Hepatocyte (in vitro differentiated cells): ENCODE data around the gene NOS3. TPM values are rescaled to one million over a fixed set of nuclear protein-coding genes. Genes with fewer than 3 reads are reported as not detected.

Experiments used
- DNase-seq: peaks from one replicate; pipeline ENCODE4 v3.0.0-alpha.2; 2016; ENCODE audit warnings: low spot score
- H2AFZ ChIP-seq: fragments of 200-600 bp; sonication (generic); 2 replicates; pipeline ENCODE4 v1.6.0; 2016; ENCODE audit warnings: antibody characterized with exemption, mild to moderate bottlenecking
- H3K27ac ChIP-seq: fragments of 200-600 bp; sonication (generic); 2 replicates; pipeline ENCODE4 v1.5.1; 2016; ENCODE audit warnings: mild to moderate bottlenecking
- H3K27me3 ChIP-seq: fragments of 200-600 bp; sonication (generic); 2 replicates; pipeline ENCODE4 v1.6.1; 2016
- H3K36me3 ChIP-seq: fragments of 200-600 bp; sonication (generic); replicated peaks from 2 replicates; pipeline ENCODE4 v1.5.1; 2016; ENCODE audit warnings: low read depth; ENCODE audit not compliant: insufficient read depth
- H3K4me1 ChIP-seq: fragments of 200-600 bp; sonication (generic); 2 replicates; pipeline ENCODE4 v1.5.1; 2016; ENCODE audit warnings: mild to moderate bottlenecking, moderate library complexity; ENCODE audit not compliant: insufficient read depth
- H3K4me2 ChIP-seq: fragments of 200-600 bp; sonication (generic); 2 replicates; pipeline ENCODE4 v1.6.0; 2016
- H3K4me3 ChIP-seq: fragments of 200-600 bp; sonication (generic); 2 replicates; pipeline ENCODE4 v1.5.1; 2016; ENCODE audit warnings: mild to moderate bottlenecking
- H3K79me2 ChIP-seq: fragments of 200-600 bp; sonication (generic); 2 replicates; pipeline ENCODE4 v1.6.0; 2017; ENCODE audit warnings: mild to moderate bottlenecking
- H3K9me2 ChIP-seq: fragments of 200-600 bp; sonication (generic); replicated peaks from 2 replicates; pipeline ENCODE4 v1.6.0; 2017; ENCODE audit warnings: mild to moderate bottlenecking; ENCODE audit not compliant: insufficient read depth
- H3K9me3 ChIP-seq: fragments of 200-600 bp; sonication (generic); 2 replicates; pipeline ENCODE4 v1.5.1; 2016; ENCODE audit warnings: low read depth, mild to moderate bottlenecking
- H4K20me1 ChIP-seq: fragments of 200-600 bp; sonication (generic); 2 replicates; pipeline ENCODE4 v1.6.0; 2016; ENCODE audit warnings: mild to moderate bottlenecking; ENCODE audit not compliant: insufficient read depth, poor library complexity, severe bottlenecking
- CTCF ChIP-seq: fragments of 200-600 bp; sonication (generic); IDR thresholded peaks from 2 replicates; pipeline ENCODE4 v1.5.1; 2016; ENCODE audit warnings: antibody characterized with exemption, mild to moderate bottlenecking; ENCODE audit not compliant: poor library complexity
- EZH2 ChIP-seq: fragments of 200-600 bp; sonication (generic); IDR thresholded peaks from 2 replicates; pipeline ENCODE4 v1.6.1; 2016; ENCODE audit warnings: antibody characterized with exemption, mild to moderate bottlenecking, borderline replicate concordance
- EZH2phosphoT487 ChIP-seq: fragments of 200-600 bp; sonication (generic); IDR thresholded peaks from one replicate; pipeline ENCODE4 v1.6.1; 2018; ENCODE audit warnings: antibody characterized with exemption, mild to moderate bottlenecking, low read depth, moderate library complexity; ENCODE audit not compliant: unreplicated experiment, severe bottlenecking
- WGBS: methylation state at CpG from one replicate; pipeline ENCODE4 v1.1.6; 2016; ENCODE audit warnings: low lambda C conversion rate; ENCODE audit errors: missing lambda C conversion rate; 5-methylcytosine and 5-hydroxymethylcytosine counted together
- polyA plus RNA-seq: library from polyadenylated mRNA; unstranded; fragments of >200 nt; fragmentation: Nextera tagmentation; extraction: Ambion mirVana; gene quantifications from 2 replicates; pipeline ENCODE4 v1.2.1, GENCODE V29; 2016
- total RNA-seq: library from RNA; depleted of rRNA; stranded (reverse); fragments of >200 nt; gene quantifications from 2 replicates; pipeline ENCODE4 v1.2.3, GENCODE V29; 2014

The NOS3 gene
- total and polyA plus RNA-seq, 2 experiments from 2014 or later, result 9.8 to 17.4 TPM

- peak overlapping the region; percentile 94 for H3K4me3 ChIP-seq
- WGBS, result 7% methylated on average over 46 of the region's 46 CpGs
- no peaks in the 10 kb centered on the region for H3K9me2 ChIP-seq
- no peak for TF ChIP-seq EZH2
- no peak for TF ChIP-seq CTCF
- TF ChIP-seq EZH2phosphoT487, result no peak
- peaks cover 12% of the 10 kb centered on the region for H4K20me1 ChIP-seq
- H3K79me2 ChIP-seq, result peaks cover 31% of the 10 kb centered on the region
- no peaks in the 10 kb centered on the region for H3K9me3 ChIP-seq
- peak overlapping the region; percentile 88 for H3K4me2 ChIP-seq
- H2AFZ ChIP-seq, result peak overlapping the region; percentile 41
- H3K27ac ChIP-seq, result peak overlapping the region; percentile 97
- no peaks in the 10 kb centered on the region for H3K36me3 ChIP-seq
- H3K4me1 ChIP-seq, result peaks cover 40% of the 10 kb centered on the region
- H3K27me3 ChIP-seq, result no peaks in the 10 kb centered on the region
- DNase-seq, result peak; percentile 99
These were observed 67.4 kb downstream of the NOS3 start for GRCh38 chr7:151057989-151058780.

GRCh38 chr7:151058781-151059366, 68.1 kb downstream of the NOS3 start:
- Histone ChIP-seq H3K79me2 (peaks cover 37% of the 10 kb centered on the region), H3K4me1 (peaks cover 44% of the 10 kb centered on the region), H3K4me2 (peak overlapping the region; percentile 88), H3K27ac (peak overlapping the region; percentile 97), H3K4me3 (peak overlapping the region; percentile 94), H3K9me3 (no peaks in the 10 kb centered on the region), H3K36me3 (no peaks in the 10 kb centered on the region), H4K20me1 (peaks cover 17% of the 10 kb centered on the region), H3K27me3 (no peaks in the 10 kb centered on the region), H3K9me2 (no peaks in the 10 kb centered on the region), H2AFZ (peak overlapping the region; percentile 50)
- DNase-seq, result peak; percentile 34
- WGBS, result 21% methylated on average over 18 of the region's 18 CpGs
- TF ChIP-seq EZH2phosphoT487, result no peak
- no peak for TF ChIP-seq EZH2
- no peak for TF ChIP-seq CTCF

- peak; percentile 90 for DNase-seq
- no peaks in the 10 kb centered on the region for H3K36me3 ChIP-seq
- H3K79me2 ChIP-seq, result peaks cover 44% of the 10 kb centered on the region
- peak within 1 kb of the TSS; percentile 50 for H2AFZ ChIP-seq
- no peaks in the 10 kb centered on the region for H3K9me2 ChIP-seq
- H3K4me1 ChIP-seq, result peaks cover 44% of the 10 kb centered on the region
- peak within 1 kb of the TSS; percentile 88 for H3K4me2 ChIP-seq
- WGBS, result 0% methylated on average over 2 of the region's 75 CpGs
- TF ChIP-seq EZH2 (no peak), CTCF (peak; percentile 60)
- no peaks in the 10 kb centered on the region for H3K27me3 ChIP-seq
- H4K20me1 ChIP-seq, result peaks cover 24% of the 10 kb centered on the region
- H3K9me3 ChIP-seq, result no peaks in the 10 kb centered on the region
- H3K27ac ChIP-seq, result peak within 1 kb of the TSS; percentile 97
- peak within 1 kb of the TSS; percentile 94 for H3K4me3 ChIP-seq
These were observed 68.7 kb downstream of the NOS3 start, which contains the start of gene SLC4A2 for GRCh38 chr7:151059367-151060112. SLC4A2 (plus strand) TSS chr7:151059589; CDS start chr7:151061988, 2,399 bp downstream.
